SK-N-SH (cell line): Measurements from ENCODE around the gene KRTAP3-3.

ENCODE experiments used
- CTCF ChIP-seq: fragments of 200-600 bp; sonication (generic); IDR thresholded peaks from 2 replicates; pipeline ENCODE4 v1.6.1; 2017; ENCODE audit warnings: antibody characterized with exemption, mild to moderate bottlenecking, moderate library complexity
- JUND ChIP-seq: IDR thresholded peaks from 2 replicates; pipeline ENCODE4 v1.4.0; 2012
- NFIC ChIP-seq: IDR thresholded peaks from 2 replicates; pipeline ENCODE4 v1.4.0; 2012; ENCODE audit warnings: borderline replicate concordance
- POLR2AphosphoS5 ChIP-seq: IDR thresholded peaks from 2 replicates; pipeline ENCODE4 v1.6.1; 2012; ENCODE audit warnings: low read depth, low read length
- RAD21 ChIP-seq: IDR thresholded peaks from 2 replicates; pipeline ENCODE4 v1.6.1; 2012; ENCODE audit warnings: mild to moderate bottlenecking, low read length
- SIN3A ChIP-seq: IDR thresholded peaks from 2 replicates; pipeline ENCODE4 v1.6.1; 2012; ENCODE audit warnings: low read depth, mild to moderate bottlenecking, low read length, moderate library complexity, borderline replicate concordance
- SMC3 ChIP-seq: IDR thresholded peaks from 2 replicates; pipeline ENCODE4 v1.6.1; 2012; ENCODE audit warnings: low read depth, low read length, improper control_type of control experiment
- TCF12 ChIP-seq: IDR thresholded peaks from 2 replicates; pipeline ENCODE4 v1.4.0; 2012
- USF2 ChIP-seq: fragments of 150-350 bp; IDR thresholded peaks from 2 replicates; pipeline ENCODE4 v1.6.1; 2017; ENCODE audit warnings: antibody characterized with exemption, low read length, low read depth, borderline replicate concordance
- YY1 ChIP-seq: IDR thresholded peaks from 2 replicates; pipeline ENCODE4 v1.4.0; 2012; ENCODE audit warnings: low read depth, mild to moderate bottlenecking

- TF ChIP-seq CTCF (no peak), JUND (no peak), YY1 (no peak), SIN3A (no peak), SMC3 (no peak), USF2 (no peak), RAD21 (no peak), TCF12 (no peak), POLR2AphosphoS5 (no peak), NFIC (no peak)
These were observed 35.8 kb upstream of the KRTAP3-3 start, which contains the start of gene KRTAP1-4 for GRCh38 chr17:41029633-41030245.
